ENCODE results near the gene ERN2.

DNA sequence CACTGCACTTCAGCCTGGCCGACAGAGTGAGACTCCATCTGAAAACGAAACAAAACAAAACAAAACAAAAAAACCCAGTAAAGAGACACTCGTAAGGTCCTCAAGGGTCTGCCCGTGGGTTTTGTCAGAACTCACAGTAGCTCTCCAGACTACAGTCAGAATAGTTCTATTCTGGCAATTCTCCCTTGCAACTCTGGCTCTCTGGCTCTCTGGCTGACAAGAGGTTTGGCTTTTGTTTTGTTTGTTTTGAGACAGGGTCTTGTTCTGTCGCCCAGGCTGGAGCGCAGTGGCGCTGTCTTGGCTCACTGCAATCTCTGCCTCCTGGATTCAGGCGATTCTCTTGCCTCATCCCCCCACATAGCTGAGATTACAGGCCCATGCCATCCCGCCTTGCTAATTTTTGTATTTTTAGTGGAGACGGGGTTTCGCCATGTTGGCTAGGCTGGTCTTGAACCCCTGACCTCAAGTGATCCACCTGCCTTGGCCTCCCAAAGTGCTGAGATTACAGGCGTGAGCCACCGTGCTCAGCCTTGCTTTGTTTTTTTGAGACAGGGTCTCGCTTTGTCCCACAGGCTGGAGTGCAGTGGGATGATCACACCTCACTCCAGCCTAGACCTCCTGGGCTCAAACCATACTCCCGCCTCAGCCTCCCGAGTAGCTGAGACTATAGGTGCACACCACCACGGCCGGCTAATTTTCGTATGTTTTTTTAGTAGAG, 21.3 kb upstream of the ERN2 start:
- TF ChIP-seq ZNF436 (CRISPR knock-in tag; IDR thresholded peaks at IDR 0.05) (no peak), ZKSCAN1 (IDR thresholded peaks at IDR 0.05; ENCODE audit: low read depth, low read length) (no peak), DPF2 (IDR thresholded peaks at IDR 0.05) (no peak), ARID1B (IDR thresholded peaks at IDR 0.05) (no peak)
- TF ChIP-seq, protein P1, sequence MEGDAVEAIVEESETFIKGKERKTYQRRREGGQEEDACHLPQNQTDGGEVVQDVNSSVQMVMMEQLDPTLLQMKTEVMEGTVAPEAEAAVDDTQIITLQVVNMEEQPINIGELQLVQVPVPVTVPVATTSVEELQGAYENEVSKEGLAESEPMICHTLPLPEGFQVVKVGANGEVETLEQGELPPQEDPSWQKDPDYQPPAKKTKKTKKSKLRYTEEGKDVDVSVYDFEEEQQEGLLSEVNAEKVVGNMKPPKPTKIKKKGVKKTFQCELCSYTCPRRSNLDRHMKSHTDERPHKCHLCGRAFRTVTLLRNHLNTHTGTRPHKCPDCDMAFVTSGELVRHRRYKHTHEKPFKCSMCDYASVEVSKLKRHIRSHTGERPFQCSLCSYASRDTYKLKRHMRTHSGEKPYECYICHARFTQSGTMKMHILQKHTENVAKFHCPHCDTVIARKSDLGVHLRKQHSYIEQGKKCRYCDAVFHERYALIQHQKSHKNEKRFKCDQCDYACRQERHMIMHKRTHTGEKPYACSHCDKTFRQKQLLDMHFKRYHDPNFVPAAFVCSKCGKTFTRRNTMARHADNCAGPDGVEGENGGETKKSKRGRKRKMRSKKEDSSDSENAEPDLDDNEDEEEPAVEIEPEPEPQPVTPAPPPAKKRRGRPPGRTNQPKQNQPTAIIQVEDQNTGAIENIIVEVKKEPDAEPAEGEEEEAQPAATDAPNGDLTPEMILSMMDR (IDR thresholded peaks at IDR 0.05 in 2 of 3, conservative IDR thresholded peaks at IDR 0.05 in 1 of 3; ENCODE audit: insufficient read depth in 2 of 3, low read depth in 1 of 3, low read length in 3 of 3) = no peak
